Peyer's patch (tissue), 4 donors: ENCODE results near the gene RBMS2.

Experiments used
- POLR2A ChIP-seq, 2 donors: fragments of 450-650 bp; IDR thresholded peaks; one replicate each; pipeline ENCODE4 v1.5.1; 2017; ENCODE audit warnings: antibody characterized with exemption in 2 of 2, mild to moderate bottlenecking in 2 of 2, moderate library complexity in 2 of 2
- TF ChIP-seq, protein P1 (sequence below), 6 experiments: fragments of 450-650 bp in 4 of 6; fragments of 200-600 bp in 2 of 6; sonication (generic) in 1 of 6; IDR thresholded peaks; one replicate each; pipeline ENCODE4 v1.5.1; 2017 to 2019; ENCODE audit warnings: antibody characterized with exemption in 6 of 6, mild to moderate bottlenecking in 3 of 6, moderate library complexity in 1 of 6

DNA sequence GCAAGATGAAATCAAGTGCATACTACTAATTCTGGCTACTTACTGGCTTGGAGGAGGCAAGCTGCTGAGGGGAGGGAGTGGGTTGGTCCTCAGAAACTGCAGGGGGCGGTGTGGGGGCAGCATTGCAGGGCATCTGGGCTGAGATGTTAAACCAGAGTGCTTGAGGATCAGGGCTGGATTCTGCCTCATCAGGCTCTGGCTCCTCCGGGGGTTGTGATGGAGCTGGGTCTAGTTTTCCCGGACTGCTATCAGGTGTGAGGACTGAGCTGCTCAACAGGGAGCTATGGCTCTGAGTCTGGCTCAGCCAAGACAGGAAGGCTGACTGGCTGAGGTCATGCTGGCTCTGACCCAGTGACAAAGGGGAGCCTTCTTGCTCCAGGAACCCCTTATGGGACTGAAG, 79.9 kb downstream of the RBMS2 start:
- TF ChIP-seq, protein P1, sequence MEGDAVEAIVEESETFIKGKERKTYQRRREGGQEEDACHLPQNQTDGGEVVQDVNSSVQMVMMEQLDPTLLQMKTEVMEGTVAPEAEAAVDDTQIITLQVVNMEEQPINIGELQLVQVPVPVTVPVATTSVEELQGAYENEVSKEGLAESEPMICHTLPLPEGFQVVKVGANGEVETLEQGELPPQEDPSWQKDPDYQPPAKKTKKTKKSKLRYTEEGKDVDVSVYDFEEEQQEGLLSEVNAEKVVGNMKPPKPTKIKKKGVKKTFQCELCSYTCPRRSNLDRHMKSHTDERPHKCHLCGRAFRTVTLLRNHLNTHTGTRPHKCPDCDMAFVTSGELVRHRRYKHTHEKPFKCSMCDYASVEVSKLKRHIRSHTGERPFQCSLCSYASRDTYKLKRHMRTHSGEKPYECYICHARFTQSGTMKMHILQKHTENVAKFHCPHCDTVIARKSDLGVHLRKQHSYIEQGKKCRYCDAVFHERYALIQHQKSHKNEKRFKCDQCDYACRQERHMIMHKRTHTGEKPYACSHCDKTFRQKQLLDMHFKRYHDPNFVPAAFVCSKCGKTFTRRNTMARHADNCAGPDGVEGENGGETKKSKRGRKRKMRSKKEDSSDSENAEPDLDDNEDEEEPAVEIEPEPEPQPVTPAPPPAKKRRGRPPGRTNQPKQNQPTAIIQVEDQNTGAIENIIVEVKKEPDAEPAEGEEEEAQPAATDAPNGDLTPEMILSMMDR (IDR thresholded peaks at IDR 0.05), result no peak
- TF ChIP-seq POLR2A (IDR thresholded peaks at IDR 0.05), result no peak
